ENCODE data around the gene MTA2. TPM values are rescaled to one million over a fixed set of nuclear protein-coding genes. Genes with fewer than 3 reads are reported as not detected.
A peak's percentile ranks its signal among the peaks of the same experiment; 100 is the strongest.

MTA2 gene
- total and polyA plus RNA-seq, 10 of the 15 experiments (the other 5 are each of a cell fraction or from before 2014, with no cell fraction given), result 6.7 to 201 (median 113) TPM

DNA sequence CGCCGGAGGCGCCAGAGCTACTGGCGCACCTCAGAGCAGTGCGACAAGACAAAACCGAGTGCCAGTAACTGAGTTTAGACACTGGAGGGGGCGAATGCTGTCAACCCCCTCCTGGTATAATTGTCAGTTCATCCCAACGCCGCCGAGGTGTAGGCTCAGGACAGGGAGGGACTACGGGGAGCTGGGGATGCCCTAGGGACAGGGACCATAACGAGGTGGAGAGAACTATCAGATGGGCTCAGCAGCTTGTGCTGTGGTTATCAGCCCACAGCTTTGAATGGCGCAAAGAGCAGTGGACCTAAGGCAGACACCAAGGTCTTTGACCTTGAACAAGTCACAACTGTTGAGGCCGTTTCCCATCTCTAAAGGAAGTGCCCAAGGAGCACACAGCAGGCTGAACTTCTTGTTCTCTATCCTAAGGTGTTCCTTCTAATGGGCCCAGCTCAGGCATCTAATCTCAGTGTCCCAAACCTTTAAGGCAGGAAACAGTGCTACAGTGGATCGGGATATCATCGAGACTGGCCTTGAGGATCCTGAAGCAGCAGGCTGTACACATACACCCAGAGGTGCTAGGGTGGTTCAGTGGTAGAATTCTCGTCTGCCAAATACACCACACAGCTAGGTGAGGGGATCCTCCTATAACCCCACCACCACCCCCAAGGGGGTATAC lies 9.4 kb downstream of the MTA2 start:
- Histone ChIP-seq H3K79me2 (ENCODE audit: control insufficient read depth, insufficient read depth, low read length) (peaks cover 18% of the 10 kb centered on the region), H3K36me3 (ENCODE audit: control insufficient read depth in 2 of 2, insufficient read depth in 2 of 2, low read length in 1 of 2) (peaks cover 25 to 43% of the 10 kb centered on the region in 2 experiments), H3K4me1 (ENCODE audit: control insufficient read depth, insufficient read depth, low read length) (peaks cover 8% of the 10 kb centered on the region), H3K27ac (ENCODE audit: control insufficient read depth, insufficient read depth) (peak overlapping the region; percentile 71), H3K4me2 (ENCODE audit: control insufficient read depth, insufficient read depth) (peak overlapping the region; percentile 86), H2AFZ (ENCODE audit: control insufficient read depth, low read depth, low read length) (peak overlapping the region; percentile 84), H3K9me3 (replicated peaks; ENCODE audit: control insufficient read depth, insufficient read depth, low read length) (no peaks in the 10 kb centered on the region), H3K9ac (ENCODE audit: control insufficient read depth, insufficient read depth, low read length) (peak overlapping the region; percentile 70), H4K20me1 (ENCODE audit: control insufficient read depth, insufficient read depth) (no peaks in the 10 kb centered on the region; the same call in 1 of the 2 replicates), H3K4me3 (peak overlapping the region; percentile 78), H3K27me3 (replicated peaks in 1 of 2; ENCODE audit: control insufficient read depth in 2 of 2, insufficient read depth in 2 of 2, low read length in 1 of 2) (no peaks in the 10 kb centered on the region)
- TF ChIP-seq POLR2A (IDR thresholded peaks at IDR 0.05; ENCODE audit: low read depth, low read length) (peak; percentile 38; the same call in 1 of the 2 replicates), RUNX3 (IDR thresholded peaks at IDR 0.05; ENCODE audit: low read length) (peak; percentile 20; the same call in 1 of the 2 replicates), MTA3 (IDR thresholded peaks at IDR 0.05; ENCODE audit: borderline replicate concordance, low read length) (peak; percentile 87), RAD51 (IDR thresholded peaks at IDR 0.05) (no peak), BRCA1 (IDR thresholded peaks at IDR 0.05; ENCODE audit: low read depth, low read length) (no peak), JUND (IDR thresholded peaks at IDR 0.05; ENCODE audit: low read depth, low read length) (no peak), POLR2AphosphoS5 (IDR thresholded peaks at IDR 0.05; ENCODE audit: low read length) (no peak), LARP7 (IDR thresholded peaks at IDR 0.05) (peak; percentile 37; the same call in 1 of the 2 replicates), RB1 (IDR thresholded peaks at IDR 0.05; ENCODE audit: borderline replicate concordance) (no peak), HCFC1 (IDR thresholded peaks at IDR 0.05; ENCODE audit: low read length) (no peak)
- TF ChIP-seq, protein P1, sequence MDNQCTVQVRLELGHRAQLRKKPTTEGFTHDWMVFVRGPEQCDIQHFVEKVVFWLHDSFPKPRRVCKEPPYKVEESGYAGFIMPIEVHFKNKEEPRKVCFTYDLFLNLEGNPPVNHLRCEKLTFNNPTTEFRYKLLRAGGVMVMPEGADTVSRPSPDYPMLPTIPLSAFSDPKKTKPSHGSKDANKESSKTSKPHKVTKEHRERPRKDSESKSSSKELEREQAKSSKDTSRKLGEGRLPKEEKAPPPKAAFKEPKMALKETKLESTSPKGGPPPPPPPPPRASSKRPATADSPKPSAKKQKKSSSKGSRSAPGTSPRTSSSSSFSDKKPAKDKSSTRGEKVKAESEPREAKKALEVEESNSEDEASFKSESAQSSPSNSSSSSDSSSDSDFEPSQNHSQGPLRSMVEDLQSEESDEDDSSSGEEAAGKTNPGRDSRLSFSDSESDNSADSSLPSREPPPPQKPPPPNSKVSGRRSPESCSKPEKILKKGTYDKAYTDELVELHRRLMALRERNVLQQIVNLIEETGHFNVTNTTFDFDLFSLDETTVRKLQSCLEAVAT (IDR thresholded peaks at IDR 0.05), result no peak
- ATAC-seq (peak; percentile 9), DNase-seq (ENCODE audit: low read depth, low spot score) (no peak), FAIRE-seq (peak; percentile 27)
- no TSS peak for BruUV-seq (replicated peaks)
- ChIA-PET SMC1A (ENCODE audit: uncharacterized antibody, unreplicated experiment) (interaction anchor here (0.8 to 3.1 kb wide), 33 partner anchors 8 to 271 kb away, joined by 3 to 30 read pairs (median 4); partner anchors contain the start of genes B3GAT3, C11orf98, CSKMT and EEF1G), RAD21 (ENCODE audit: unreplicated experiment) (interaction anchor here (0.7 to 3.5 kb wide), 28 partner anchors 8 to 289 kb away, joined by 3 to 36 read pairs (median 6); partner anchors contain the start of genes B3GAT3, C11orf98, CSKMT and EEF1G), POLR2A (interaction anchor here (0.5 to 3.1 kb wide), 36 partner anchors 9 to 332 kb away, joined by 3 to 37 read pairs (median 5); partner anchors contain the start of genes B3GAT3, BSCL2, C11orf98 and CSKMT), CTCF (interaction anchor here (0.5 to 5.5 kb wide), 47 partner anchors 9 to 288 kb away, joined by 3 to 48 read pairs (median 5); partner anchors contain the start of genes B3GAT3, C11orf98, CSKMT and EEF1G)
- in situ Hi-C loops (cut with MboI) (no loop called here), intact Hi-C loops (cut with micrococcal nuclease; ENCODE audit: unreplicated experiment) (loop anchor here (5.0 to 10.0 kb wide), 2 partner anchors 243 to 270 kb away; partner anchors contain the start of genes STX5, TEX54 and WDR74)
- WGBS (ENCODE audit: insufficient coverage, insufficient replicate concordance, low lambda C conversion rate, missing lambda C conversion rate), result 10% methylated on average over 17 of the region's 17 CpGs

Data from GM12878 (cell line).